PFSK-1 (cell line): ENCODE data around the gene TECTB.

ENCODE experiments used
- FOXP2 ChIP-seq: optimal IDR thresholded peaks from 2 replicates; pipeline ENCODE3; 2011; ENCODE audit warnings: borderline replicate concordance, control low read depth, inconsistent platforms; ENCODE audit not compliant: insufficient read depth; ENCODE audit errors: extremely low read length, extremely low read depth
- POLR2AphosphoS5 ChIP-seq: IDR thresholded peaks from 2 replicates; pipeline ENCODE4 v1.6.1; 2012; ENCODE audit warnings: low read depth, mild to moderate bottlenecking, control low read depth, low read length, moderate library complexity
- SIN3A ChIP-seq: IDR thresholded peaks from 2 replicates; pipeline ENCODE4 v1.6.1; 2012; ENCODE audit warnings: mild to moderate bottlenecking, low read length, moderate library complexity, borderline replicate concordance; ENCODE audit not compliant: insufficient read depth
- TAF1 ChIP-seq: IDR thresholded peaks from 2 replicates; pipeline ENCODE4 v1.6.1; 2012; ENCODE audit warnings: low read length, control low read depth, borderline replicate concordance; ENCODE audit not compliant: insufficient read depth
- TF ChIP-seq, protein P1 (sequence below), 2 experiments: IDR thresholded peaks; 2 replicates each; pipeline versions ENCODE4 v1.6.1 to v1.8.0; 2011 to 2012; ENCODE audit warnings: low read depth in 2 of 2, low read length in 2 of 2, control low read depth in 1 of 2, inconsistent platforms in 1 of 2, mild to moderate bottlenecking in 1 of 2, moderate library complexity in 1 of 2; ENCODE audit not compliant: insufficient read depth in 1 of 2

DNA sequence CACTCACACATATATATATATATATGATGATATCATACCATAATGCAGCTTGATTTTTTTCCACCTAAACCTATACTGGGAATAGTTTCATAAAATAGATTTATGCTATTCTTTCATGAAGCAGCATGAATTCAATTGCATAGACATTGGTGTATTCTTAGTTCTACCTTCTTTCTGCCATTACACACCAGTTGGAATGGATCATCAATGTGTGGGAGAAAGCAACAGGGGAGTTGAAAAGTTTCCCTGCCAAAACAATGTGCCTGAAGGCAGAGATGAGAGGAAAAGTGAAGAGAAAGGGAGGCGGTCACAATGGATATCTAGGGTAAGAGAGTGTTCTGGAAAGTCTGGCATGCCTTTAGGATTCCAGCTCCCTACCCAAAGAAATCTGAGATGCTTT lies 65.6 kb downstream of the TECTB start:
- no peak for TF ChIP-seq SIN3A
- TF ChIP-seq POLR2AphosphoS5, result no peak
- TF ChIP-seq TAF1, result no peak
- TF ChIP-seq, protein P1, sequence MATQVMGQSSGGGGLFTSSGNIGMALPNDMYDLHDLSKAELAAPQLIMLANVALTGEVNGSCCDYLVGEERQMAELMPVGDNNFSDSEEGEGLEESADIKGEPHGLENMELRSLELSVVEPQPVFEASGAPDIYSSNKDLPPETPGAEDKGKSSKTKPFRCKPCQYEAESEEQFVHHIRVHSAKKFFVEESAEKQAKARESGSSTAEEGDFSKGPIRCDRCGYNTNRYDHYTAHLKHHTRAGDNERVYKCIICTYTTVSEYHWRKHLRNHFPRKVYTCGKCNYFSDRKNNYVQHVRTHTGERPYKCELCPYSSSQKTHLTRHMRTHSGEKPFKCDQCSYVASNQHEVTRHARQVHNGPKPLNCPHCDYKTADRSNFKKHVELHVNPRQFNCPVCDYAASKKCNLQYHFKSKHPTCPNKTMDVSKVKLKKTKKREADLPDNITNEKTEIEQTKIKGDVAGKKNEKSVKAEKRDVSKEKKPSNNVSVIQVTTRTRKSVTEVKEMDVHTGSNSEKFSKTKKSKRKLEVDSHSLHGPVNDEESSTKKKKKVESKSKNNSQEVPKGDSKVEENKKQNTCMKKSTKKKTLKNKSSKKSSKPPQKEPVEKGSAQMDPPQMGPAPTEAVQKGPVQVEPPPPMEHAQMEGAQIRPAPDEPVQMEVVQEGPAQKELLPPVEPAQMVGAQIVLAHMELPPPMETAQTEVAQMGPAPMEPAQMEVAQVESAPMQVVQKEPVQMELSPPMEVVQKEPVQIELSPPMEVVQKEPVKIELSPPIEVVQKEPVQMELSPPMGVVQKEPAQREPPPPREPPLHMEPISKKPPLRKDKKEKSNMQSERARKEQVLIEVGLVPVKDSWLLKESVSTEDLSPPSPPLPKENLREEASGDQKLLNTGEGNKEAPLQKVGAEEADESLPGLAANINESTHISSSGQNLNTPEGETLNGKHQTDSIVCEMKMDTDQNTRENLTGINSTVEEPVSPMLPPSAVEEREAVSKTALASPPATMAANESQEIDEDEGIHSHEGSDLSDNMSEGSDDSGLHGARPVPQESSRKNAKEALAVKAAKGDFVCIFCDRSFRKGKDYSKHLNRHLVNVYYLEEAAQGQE (IDR thresholded peaks at IDR 0.05; ENCODE audit: insufficient read depth in 1 of 2, low read depth in 2 of 2, low read length in 2 of 2), result no peak
- no peak for TF ChIP-seq FOXP2
